ENCODE data around the gene SNAPC5. TPM values are rescaled to one million over a fixed set of nuclear protein-coding genes. Genes with fewer than 3 reads are reported as not detected.

Gene SNAPC5, protein sequence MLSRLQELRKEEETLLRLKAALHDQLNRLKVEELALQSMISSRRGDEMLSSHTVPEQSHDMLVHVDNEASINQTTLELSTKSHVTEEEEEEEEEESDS
- total RNA-seq: 13.0 and 15.0 TPM in 2 replicates

DNA sequence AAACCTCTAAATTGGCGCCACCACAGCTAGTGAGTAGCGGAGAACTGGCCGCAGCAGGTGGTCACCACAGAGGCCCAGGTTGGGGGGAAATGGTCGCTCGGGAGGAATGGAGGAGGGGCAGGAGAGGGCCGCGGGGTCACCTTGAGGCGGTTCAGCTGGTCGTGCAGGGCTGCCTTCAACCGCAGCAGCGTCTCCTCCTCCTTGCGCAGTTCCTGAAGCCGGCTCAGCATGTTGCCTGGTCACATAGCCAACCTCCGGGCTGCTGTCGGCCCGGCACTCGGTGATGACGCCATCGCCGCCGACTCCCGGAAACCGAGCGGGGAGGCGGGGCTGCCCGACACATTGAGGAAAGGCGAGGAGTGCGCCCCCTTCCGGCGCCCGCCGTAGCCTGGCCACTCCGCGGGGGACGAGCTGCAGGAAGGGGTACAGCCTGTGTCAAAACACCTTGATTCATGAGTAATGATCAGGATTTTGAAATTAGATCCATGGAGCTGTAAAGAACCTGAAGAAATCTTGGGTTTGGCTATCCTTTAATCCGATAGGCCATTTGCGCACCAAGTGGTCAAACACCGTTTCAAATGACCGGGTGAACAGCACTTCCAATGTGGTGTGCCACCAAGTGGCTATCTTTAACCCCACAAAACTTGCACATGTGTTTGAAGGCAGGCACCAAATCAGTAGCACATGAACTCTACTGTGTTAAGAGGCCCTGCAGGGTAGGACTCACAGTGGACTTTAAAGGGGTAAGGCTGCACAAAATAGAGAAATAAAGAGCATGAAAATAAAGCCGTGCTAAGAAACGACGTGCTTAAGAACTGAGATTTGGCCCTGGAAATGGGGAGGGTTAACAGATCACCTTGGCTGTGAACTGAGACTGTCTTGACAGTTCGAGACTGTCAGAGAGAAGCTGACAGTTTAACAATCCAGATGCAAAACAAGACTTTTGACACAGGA is at the start of gene SNAPC5:
TSS of gene SNAPC5 (minus strand) at position 261 of the 954 bp plus-strand sequence. CDS start at position 230, 31 bp downstream.

DNA sequence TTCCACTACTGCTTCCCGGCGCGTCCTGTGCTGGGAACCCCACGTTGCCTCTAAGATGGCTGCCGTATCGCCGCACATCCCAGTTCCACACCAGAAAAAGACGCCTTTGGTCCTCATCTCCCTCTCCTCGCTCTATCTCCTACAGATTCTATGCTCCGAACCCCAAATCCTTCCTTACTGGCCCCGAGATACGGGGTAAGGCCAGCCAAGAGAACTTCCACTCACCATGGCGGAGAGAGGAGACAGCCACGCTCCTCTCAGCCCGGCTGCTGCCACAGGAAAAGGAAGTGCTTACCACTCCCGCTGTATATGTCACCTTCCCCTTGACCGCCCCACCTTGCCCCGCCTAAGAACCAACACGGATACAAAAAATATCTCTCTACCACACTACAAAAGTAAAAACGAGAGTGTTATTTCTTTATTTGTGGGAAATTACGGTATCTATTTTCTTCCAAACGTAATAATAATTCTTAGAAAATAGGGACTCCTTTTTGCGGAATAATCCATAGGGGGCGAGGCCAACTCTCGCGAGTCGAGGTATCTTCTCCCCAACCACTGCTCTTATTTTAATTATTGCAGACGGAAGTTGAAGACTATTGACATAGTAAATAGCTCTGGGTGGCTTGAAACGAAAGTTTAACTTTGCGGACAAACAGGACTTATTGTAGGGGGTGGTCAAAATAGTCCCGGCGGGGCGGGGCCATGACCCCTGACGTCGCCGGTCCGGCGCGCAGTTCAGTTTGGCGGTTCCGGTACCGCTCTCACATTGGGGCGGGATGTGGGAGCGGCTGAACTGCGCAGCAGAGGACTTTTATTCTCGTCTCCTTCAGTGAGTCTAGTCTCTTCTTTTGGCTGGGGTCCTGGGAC is 7.2 kb upstream of the SNAPC5 start, which contains the start of the genes RPL4 and ZWILCH:
TSS of gene RPL4 (minus strand) at position 293 of the 867 bp plus-strand sequence. CDS start at position 228, 65 bp downstream.
TSS of gene ZWILCH (plus strand) at position 764 of the 867 bp plus-strand sequence. CDS start at position 777, 13 bp downstream.

Small RNA genes lying within 50 kb of the gene (small RNA-seq; reads per million reads assigned to genes)
- not detected for gene MIR4512
- gene RF01159: not detected
- not detected for gene SNORD16
- gene SNORD18A: not detected
- gene SNORD18B: not detected
- gene SNORD18C: not detected

Other genes starting within 250 kb of the SNAPC5 start
- under 0.01 TPM in 1 of 2 replicates, not detected in the other for gene MEGF11, start 244.0 kb downstream of the SNAPC5 start, total RNA-seq
- gene DIS3L, start 204.2 kb downstream of the SNAPC5 start, total RNA-seq: 18.6 and 27.3 TPM in 2 replicates
- 8.8 and 13.1 TPM in 2 replicates for gene TIPIN, start 141.1 kb downstream of the SNAPC5 start, total RNA-seq
- gene MAP2K1, start 110.8 kb downstream of the SNAPC5 start, total RNA-seq: 40.4 and 41.5 TPM in 2 replicates
- 3,840 and 3,866 TPM in 2 replicates for gene RPL4, start 7.1 kb upstream of the SNAPC5 start, total RNA-seq
- gene ZWILCH, start 7.6 kb upstream of the SNAPC5 start, total RNA-seq: 20.3 and 25.2 TPM in 2 replicates
- gene LCTL, start 68.2 kb upstream of the SNAPC5 start, total RNA-seq: not detected in 2 replicates
- 15.3 and 24.2 TPM in 2 replicates for gene SMAD6, start 204.5 kb upstream of the SNAPC5 start, total RNA-seq

Measured in vein endothelial cell (primary cell).